ENCODE results near the gene CHD2.
"Not testable (repeated sequence)": the region's sequence is repeated elsewhere in the genome, so short reads cannot be mapped to it uniquely, and the experiment has no call there.

The CHD2 gene

GRCh38 chr15:92899948-92900730 lies at the start of gene CHD2:
CHD2 (plus strand) TSS chr15:92900324; CDS start chr15:92901238, 914 bp downstream.
- DNase-seq: peak; percentile 96

DNA sequence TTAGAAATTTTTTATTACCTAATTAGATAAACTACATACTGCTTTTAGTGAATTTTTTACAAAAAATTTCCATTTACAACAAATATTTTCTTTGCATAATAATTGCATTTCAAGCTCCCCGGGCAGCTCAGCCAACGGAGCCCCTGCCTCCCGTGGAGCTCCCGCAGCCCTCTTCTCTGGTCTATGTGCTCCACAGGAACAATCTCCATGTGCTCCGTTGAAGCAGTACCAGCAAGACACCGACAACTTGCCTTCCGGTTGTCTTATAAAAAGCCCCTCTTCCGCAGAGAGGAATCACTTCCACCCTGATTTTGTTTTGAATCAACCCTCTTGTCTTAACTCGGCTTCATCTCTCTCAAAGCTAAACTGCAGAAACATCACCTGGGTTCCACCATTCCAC lies 46.9 kb upstream of the CHD2 start:
- no peak for DNase-seq

DNA sequence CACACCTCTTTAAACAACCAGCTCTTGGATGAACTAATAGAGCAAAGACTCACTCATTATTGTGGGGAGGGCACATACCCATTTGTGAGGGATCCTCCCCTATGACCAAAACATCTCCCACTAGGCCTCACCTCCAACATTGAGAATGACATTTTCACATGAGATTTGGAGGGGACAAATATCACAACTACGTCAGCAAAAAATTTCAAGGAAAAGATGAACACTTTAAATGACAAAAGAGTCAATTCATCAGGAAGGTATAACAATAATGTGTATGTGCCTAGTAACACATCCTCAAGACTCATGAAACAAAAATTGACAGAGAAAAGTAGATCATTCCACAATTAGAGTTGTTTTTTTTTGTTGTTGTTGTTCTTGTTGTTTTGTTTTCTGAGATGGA lies 38.4 kb upstream of the CHD2 start:
- DNase-seq: no peak

DNA sequence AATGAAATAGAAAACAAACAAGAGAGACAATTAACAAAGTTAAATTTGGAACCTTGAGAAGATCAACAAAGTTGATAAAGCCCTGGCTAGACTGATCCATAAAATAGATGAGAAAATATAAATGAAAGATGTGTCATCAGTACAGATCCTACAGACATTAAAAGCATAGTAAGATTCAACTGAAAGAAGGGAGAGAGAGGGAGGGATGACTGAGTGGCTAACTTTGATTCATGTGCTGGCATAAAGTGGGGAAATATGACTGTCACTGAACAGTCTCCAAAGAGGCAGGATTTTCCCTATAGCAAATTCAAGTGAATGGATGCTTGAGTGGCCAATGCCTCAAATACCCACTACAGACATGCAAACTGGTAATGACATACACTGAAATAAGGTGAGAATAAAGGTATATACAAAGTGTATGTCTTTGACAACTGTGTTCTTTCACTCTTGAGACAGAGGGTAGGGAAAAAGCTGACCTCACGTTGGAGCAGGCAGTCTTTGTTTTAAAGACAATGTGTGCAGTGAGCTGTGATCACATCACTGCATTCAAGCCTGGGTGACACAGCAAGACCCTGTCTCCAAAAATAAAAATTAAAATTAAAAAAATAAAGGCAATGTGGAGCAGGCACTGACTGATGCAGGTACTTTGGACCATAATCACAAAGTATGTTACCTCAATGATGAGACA lies 35.9 kb upstream of the CHD2 start:
- DNase-seq: no peak

GRCh38 chr15:92869263-92869940 lies 30.7 kb upstream of the CHD2 start:
- no peak for DNase-seq

DNA sequence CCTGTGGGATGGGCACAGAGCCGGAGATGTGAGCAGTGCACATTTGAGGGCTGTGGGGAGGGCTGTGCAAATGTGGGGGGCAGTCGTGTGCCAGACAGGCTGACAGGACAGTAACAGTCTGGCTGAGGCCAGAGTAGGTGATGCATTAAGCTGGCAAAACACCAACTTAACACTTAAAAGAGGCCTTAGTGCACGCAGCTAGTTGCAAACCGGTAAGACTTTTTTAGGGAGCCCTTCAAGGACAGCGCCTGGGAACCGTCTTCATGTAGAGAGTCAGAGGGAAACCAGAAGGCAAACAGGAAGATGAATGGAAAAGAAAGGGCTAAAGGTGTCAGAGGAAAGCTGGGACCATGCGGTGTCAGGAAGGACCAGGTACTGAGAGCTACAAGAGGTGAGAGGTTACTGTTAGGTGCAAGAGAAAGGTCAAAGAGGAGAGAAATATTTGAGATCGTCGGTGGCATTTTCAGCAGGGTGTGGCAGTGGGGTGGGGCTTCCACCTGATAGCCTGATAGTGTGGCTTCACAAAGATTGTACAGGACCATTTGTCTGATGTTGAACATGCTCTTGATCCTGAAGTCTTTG lies 30.0 kb upstream of the CHD2 start:
- no peak for DNase-seq

- DNase-seq: not testable (repeated sequence)
These were observed 27.2 kb upstream of the CHD2 start for GRCh38 chr15:92872967-92873366.

GRCh38 chr15:92877000-92877399 lies 23.1 kb upstream of the CHD2 start:
- DNase-seq: no peak

DNA sequence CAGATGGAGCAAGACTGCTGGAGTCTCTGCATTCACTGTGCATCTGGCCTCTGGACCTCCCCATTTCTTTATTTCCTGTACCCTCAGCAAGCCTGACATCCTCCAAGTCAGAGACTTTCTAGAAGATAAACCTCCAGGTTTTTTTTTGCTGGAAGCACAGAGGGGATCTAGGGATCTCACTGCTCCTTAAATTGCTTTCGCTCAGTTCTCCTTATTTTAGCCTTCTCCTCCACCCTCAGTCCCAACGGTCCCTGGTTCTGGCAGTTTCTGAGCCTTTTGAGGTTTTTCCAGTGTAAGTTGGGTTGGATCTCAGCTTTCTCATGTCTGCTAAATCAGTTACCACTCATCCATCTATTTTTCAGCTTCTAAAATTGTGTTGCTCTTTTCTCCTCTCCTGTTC lies 22.7 kb upstream of the CHD2 start:
- no peak for DNase-seq

GRCh38 chr15:92878593-92879053 lies 21.5 kb upstream of the CHD2 start:
- no peak for DNase-seq

DNA sequence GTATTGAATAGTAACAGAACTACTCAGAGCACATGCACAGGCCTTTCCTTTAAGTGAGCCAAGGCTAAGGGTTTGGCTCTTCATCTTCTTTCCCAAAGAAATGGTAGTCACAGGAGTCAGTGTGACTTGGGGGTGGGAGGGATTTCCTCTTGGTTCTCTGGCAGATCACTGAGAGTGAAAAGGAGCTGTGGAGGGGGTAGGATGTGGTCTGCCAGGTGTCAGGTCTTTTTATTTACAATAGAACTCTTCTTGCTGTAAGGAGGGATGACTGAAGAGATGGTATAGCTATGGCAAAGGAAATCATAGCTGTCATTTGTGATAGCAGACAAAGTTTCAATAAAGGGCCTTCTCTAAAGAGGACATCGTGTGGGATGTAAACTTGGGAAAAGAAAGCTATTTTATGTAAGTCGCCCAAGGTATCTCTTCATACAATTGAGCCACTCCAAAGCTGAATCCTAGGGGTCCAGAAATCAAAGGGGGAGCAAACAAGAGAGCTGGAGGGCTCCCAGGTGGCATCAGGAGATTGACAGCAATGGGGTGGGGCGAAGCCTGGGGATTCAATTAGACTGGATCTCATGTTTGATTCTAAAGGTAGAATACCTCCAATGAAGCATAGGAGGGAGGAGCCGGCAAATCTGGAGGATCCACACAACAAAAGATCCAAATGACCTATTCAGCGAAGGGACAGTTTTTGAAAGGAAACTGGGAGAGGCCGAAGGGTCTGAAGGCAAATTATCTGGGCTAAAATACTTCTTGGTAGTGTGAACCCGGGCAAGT lies 20.0 kb upstream of the CHD2 start:
- peak; percentile 12 for DNase-seq

DNA sequence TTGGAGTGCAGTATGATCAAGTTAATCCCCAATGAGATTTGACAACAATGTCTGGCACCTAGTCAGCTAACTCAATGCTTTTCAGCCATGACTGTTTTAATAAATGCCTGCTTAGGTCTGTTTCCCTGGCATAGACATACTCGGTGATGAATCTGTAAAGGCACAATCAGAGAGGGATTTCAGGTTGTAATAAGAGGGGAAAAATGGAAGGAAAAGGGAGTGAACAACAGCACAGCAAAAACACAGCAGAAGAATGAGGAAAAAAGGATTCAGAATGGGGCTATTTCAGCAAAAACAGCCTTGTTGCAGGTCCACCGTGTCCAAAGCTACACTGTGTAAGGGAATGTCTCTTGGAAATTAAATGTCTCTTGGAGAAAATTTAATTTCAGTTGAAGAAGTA lies 19.3 kb upstream of the CHD2 start:
- peak; percentile 26 for DNase-seq

DNA sequence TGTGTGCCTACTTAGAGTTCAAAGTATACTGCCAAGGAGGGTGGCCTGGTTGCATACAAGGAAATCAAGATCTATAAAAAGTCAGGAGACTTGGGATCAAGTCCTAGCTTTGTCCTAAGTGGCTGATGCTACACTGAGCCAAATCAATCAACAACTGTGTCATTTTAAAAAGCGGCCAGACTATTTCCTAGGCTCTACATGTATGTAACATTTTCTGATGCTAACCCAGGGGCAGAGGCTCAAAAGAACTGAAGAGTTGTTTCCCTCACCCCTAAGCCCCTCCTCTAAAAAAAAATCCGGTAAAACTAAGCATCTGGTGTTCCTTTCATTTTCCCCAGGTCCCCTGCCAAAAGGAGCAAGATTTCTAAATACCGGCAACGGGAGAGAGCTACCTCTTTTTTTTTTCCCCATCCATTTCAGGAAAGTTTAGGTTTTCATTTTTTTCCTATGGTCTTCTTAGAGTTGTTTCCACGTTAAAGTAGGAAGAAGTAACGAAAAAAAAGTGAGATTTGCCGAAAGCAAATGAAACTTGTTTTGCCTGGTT lies 18.8 kb upstream of the CHD2 start:
- peak; percentile 62 for DNase-seq

DNA sequence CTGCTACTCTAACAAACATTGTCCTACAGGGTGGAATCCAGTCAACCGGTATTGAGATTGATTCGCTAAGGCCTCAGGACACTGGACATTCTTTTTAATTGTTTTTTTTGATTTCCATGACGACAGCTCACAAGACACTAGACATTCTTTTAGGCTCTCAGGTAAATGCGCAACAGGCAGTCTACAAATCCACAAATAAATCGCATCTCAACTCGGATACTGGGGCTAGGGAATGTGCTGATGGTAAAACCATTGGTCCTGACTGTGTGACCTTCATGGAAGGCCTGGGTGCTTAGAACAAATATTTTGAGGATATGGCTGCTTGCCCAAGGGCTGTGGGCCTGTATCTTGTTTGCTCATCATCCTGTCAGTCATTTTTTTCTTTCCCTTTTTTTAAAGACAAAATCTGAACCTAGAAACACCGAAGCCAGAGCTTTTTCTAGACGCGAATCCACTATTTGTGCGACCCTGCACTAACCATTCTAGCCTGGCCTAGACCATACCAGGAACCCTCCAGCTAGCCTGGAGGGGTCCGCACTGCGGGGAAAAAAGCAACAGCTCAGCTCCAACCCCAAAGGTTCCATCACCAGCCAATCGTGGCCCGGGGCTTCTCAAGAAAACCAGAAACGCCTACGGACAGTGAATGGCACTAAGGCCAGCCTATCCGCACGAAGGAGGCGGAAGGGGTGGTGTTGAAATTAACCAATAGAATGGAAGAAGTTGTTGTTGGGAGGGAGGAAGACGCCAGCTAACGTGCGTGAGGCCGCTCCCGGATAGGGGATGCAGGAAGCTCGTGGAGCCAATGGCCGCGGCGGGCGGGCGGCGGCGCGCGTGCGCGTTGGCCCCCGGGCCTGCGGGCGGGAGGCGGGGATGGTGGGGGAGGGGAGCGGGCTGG lies 18.1 kb upstream of the CHD2 start:
- peak; percentile 100 for DNase-seq

GRCh38 chr15:92882697-92883162 lies 17.4 kb upstream of the CHD2 start:
- DNase-seq: no peak

DNA sequence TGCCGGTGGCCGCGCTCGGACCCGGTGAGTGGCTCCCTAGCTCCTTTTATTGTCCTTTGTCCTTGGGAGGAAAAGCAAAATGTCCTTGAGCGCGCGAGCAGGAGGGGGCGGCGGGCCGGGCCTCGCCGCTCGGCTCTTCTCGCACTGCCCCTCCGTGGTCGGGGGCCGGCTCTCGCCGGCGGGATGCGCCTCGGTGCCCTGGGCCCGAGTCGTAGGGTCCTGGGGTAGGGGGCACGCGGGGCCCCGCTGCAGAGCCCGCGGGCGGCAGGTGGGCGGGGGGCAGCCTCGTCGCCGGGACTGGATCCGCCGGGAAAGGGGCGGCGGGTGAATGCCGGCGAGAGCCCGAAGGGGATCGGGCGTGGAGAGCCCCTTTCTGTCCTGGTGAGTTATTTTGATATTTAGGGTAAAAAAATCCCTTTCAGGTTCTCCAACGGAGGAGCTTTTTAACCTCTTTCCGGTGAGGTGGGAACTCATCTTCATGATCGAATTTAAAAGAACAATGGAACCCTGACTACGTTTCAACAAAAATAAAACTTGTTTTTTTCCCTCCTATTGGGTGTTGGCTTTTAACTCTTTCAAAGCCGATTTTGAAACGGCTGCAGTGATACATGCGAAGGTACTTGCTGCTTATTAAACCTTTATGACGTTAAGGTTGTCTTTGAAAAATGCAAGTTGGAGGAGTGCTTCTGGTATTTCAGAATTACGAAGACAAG lies 16.8 kb upstream of the CHD2 start:
- peak; percentile 88 for DNase-seq

- peak; percentile 76 for DNase-seq
These were observed 16.2 kb upstream of the CHD2 start for GRCh38 chr15:92883876-92884435.

- peak; percentile 83 for DNase-seq
These were observed 15.5 kb upstream of the CHD2 start for GRCh38 chr15:92884436-92885223.

All from eye (tissue), 1 donor.